ENCODE data around the gene MAPKAP1.

GRCh38 chr9:125475385-125475784 lies 231.6 kb downstream of the MAPKAP1 start:
- TF ChIP-seq FOXA1 (IDR thresholded peaks at IDR 0.05) (no peak), FOXM1 (IDR thresholded peaks at IDR 0.05; ENCODE audit: borderline replicate concordance) (no peak), ELF4 (IDR thresholded peaks at IDR 0.05) (no peak), SP1 (IDR thresholded peaks at IDR 0.05) (no peak), TARDBP (IDR thresholded peaks at IDR 0.05) (no peak), LEF1 (IDR thresholded peaks at IDR 0.05; ENCODE audit: borderline replicate concordance) (no peak), PKNOX1 (IDR thresholded peaks at IDR 0.05) (no peak), SUZ12 (IDR thresholded peaks at IDR 0.05) (no peak), FOXK2 (IDR thresholded peaks at IDR 0.05) (no peak), BHLHE40 (IDR thresholded peaks at IDR 0.05; ENCODE audit: borderline replicate concordance) (no peak), ARNT (IDR thresholded peaks at IDR 0.05) (no peak), L3MBTL2 (conservative IDR thresholded peaks at IDR 0.05) (no peak)

Measured in HEK293T (cell line).